IMR-90 (cell line): ENCODE results near the gene PITPNM2. TPM values are rescaled to one million over a fixed set of nuclear protein-coding genes. Genes with fewer than 3 reads are reported as not detected.

ENCODE experiments used
- CEBPB ChIP-seq: IDR thresholded peaks from 2 replicates; pipeline ENCODE4 v1.6.1; 2012; ENCODE audit warnings: low read depth, low read length, improper control_type of control experiment
- ELK1 ChIP-seq: fragments of 150-350 bp; IDR thresholded peaks from 2 replicates; pipeline ENCODE4 v1.6.1; 2016; ENCODE audit warnings: low read depth, mild to moderate bottlenecking, low read length, moderate library complexity, borderline replicate concordance
- FOS ChIP-seq: fragments of 150-350 bp; IDR thresholded peaks from 2 replicates; pipeline ENCODE4 v1.6.1; 2016; ENCODE audit warnings: low read depth, low read length
- MAFK ChIP-seq: IDR thresholded peaks from 2 replicates; pipeline ENCODE4 v1.6.1; 2012; ENCODE audit warnings: low read depth, low read length, improper control_type of control experiment
- MAZ ChIP-seq: IDR thresholded peaks from 2 replicates; pipeline ENCODE4 v1.6.1; 2012; ENCODE audit warnings: low read depth, mild to moderate bottlenecking, low read length, improper control_type of control experiment, moderate library complexity, borderline replicate concordance
- MXI1 ChIP-seq: IDR thresholded peaks from 2 replicates; pipeline ENCODE4 v1.6.1; 2012; ENCODE audit warnings: low read depth, mild to moderate bottlenecking, low read length, moderate library complexity, borderline replicate concordance
- RCOR1 ChIP-seq: IDR thresholded peaks from 2 replicates; pipeline ENCODE4 v1.6.1; 2012; ENCODE audit warnings: mild to moderate bottlenecking, low read length, improper control_type of control experiment; ENCODE audit not compliant: insufficient replicate concordance
- RFX5 ChIP-seq: IDR thresholded peaks from 2 replicates; pipeline ENCODE4 v1.8.0; 2012; ENCODE audit warnings: low read depth, mild to moderate bottlenecking, low read length, moderate library complexity
- polyA plus RNA-seq, 3 experiments: library from polyadenylated mRNA; depleted of rRNA; stranded (reverse); fragments of >200 nt; gene quantifications; 2 replicates each; pipeline ENCODE4 v1.2.3, GENCODE V29; 2012; ENCODE audit warnings: low replicate concordance in 1 of 3
- total RNA-seq: library from RNA; depleted of rRNA; stranded (reverse); fragments of >200 nt; gene quantifications from 2 replicates; pipeline ENCODE4 v1.2.3, GENCODE V29; 2012

PITPNM2 gene
- total and polyA plus RNA-seq, 2 of the 4 experiments (the other 2 are of a cell fraction), result 1.6 to 3.0 TPM

- TF ChIP-seq ELK1 (no peak), RCOR1 (no peak), MXI1 (no peak), MAZ (no peak), CEBPB (no peak), MAFK (no peak), RFX5 (no peak), FOS (no peak)
Measured at GRCh38 chr12:123148223-123148622, 2.7 kb downstream of the PITPNM2 start (continued).
